Skeletal muscle tissue (tissue), 4 donors: Measurements from ENCODE around the gene ADCYAP1R1. TPM values are rescaled to one million over a fixed set of nuclear protein-coding genes. Genes with fewer than 3 reads are reported as not detected.

Experiments used
- H3K27ac ChIP-seq: one replicate; pipeline ENCODE4 v1.7.0; 2013; ENCODE audit warnings: mild to moderate bottlenecking, low read depth, low read length, inconsistent platforms
- H3K27me3 ChIP-seq, 3 donors: one replicate each; pipeline ENCODE4 v1.7.0; 2013; ENCODE audit warnings: low read length in 3 of 3; ENCODE audit not compliant: control insufficient read depth in 3 of 3, insufficient read depth in 3 of 3
- H3K36me3 ChIP-seq, 3 donors: one replicate each; pipeline ENCODE4 v1.7.0; 2013; ENCODE audit warnings: low read length in 3 of 3; ENCODE audit not compliant: control insufficient read depth in 3 of 3, insufficient read depth in 3 of 3
- H3K4me1 ChIP-seq, 3 donors: one replicate each; pipeline ENCODE4 v1.7.0; 2013; ENCODE audit warnings: low read length in 3 of 3, mild to moderate bottlenecking in 3 of 3; ENCODE audit not compliant: control insufficient read depth in 3 of 3, insufficient read depth in 3 of 3
- H3K4me3 ChIP-seq, 3 donors: one replicate each; pipeline ENCODE4 v1.7.0; 2013; ENCODE audit warnings: low read length in 3 of 3
- H3K9ac ChIP-seq, 3 donors: one replicate each; pipeline ENCODE4 v1.7.0; 2013; ENCODE audit warnings: low read length in 3 of 3, mild to moderate bottlenecking in 3 of 3, moderate library complexity in 2 of 3, low read depth in 1 of 3
- H3K9me3 ChIP-seq, 3 donors: one replicate each; pipeline ENCODE4 v1.7.0; 2013; ENCODE audit warnings: low read length in 3 of 3; ENCODE audit not compliant: control insufficient read depth in 3 of 3
- total RNA-seq: library from RNA; depleted of rRNA; stranded (reverse); fragments of >200 nt; gene quantifications from one replicate; pipeline ENCODE4 v1.2.3, GENCODE V29; 2014
- donor health status: Osteomylitis.

Gene ADCYAP1R1
- total RNA-seq, 1 donor from 2014 or later: 7.8 TPM

DNA sequence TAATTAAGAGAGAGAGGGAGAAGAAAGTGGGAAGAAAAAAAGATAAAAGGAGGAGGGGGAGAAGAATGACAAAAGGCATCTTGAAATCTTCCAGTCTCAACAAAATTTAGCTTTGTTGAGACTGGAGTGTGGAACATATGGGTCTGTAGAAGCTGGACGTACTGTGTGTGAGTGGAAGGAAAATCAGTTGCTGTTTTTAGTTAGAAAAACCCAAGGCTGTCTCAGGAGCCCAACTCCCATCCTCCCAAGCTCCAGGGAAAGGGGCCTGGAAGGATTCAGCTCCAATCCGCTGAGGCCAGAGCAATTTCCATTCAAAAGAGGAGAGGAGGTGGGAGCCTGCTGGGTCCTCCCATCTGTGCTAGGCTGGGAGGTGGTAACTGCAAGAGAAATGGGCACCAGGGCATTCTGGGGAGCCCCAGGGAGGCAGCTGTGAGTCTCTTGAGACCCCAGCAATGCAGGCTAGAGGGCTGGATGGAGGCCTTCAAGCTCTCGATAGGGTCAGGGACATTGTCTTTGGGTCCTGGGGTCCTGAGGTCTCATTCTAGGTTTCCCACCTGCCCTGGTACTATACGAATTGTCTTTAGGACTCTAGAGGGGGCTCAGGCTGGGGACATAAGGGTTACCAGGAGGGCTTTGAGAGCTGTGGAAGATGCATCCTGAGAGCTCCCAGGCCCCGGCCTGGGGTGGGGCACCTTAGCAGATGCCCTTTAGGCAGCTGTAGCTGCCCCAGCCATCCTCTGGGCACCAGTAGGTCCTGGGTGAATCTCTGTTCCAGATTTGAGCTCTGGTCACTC lies 21.4 kb downstream of the ADCYAP1R1 start:
- H3K36me3 ChIP-seq: no peaks in the 10 kb centered on the region
- no peak overlapping the region for H3K4me3 ChIP-seq
- no peak overlapping the region for H3K27ac ChIP-seq

GRCh38 chr7:31074120-31074383 lies 21.9 kb downstream of the ADCYAP1R1 start:
- no peak overlapping the region for H3K27ac ChIP-seq

More for the DNA sequence above, 21.4 kb downstream of the ADCYAP1R1 start:
- no peak overlapping the region for H3K9ac ChIP-seq
- H3K4me1 ChIP-seq: peaks cover 0 to 9% (median 0%) of the 10 kb centered on the region in 3 donors
- no peaks in the 10 kb centered on the region for H3K9me3 ChIP-seq
- H3K27me3 ChIP-seq: peaks cover 0 to 6% (median 4%) of the 10 kb centered on the region in 3 donors

GRCh38 chr7:31074403-31075085 lies 22.4 kb downstream of the ADCYAP1R1 start:
- Histone ChIP-seq H3K9ac (no peak overlapping the region), H3K36me3 (no peaks in the 10 kb centered on the region), H3K9me3 (no peaks in the 10 kb centered on the region), H3K27me3 (peaks cover 3 to 6% (median 4%) of the 10 kb centered on the region in 3 donors), H3K4me3 (no peak overlapping the region), H3K4me1 (peaks cover 0 to 9% (median 0%) of the 10 kb centered on the region in 3 donors), H3K27ac (no peak overlapping the region)

More at GRCh38 chr7:31074120-31074383, 21.9 kb downstream of the ADCYAP1R1 start:
- Histone ChIP-seq H3K9me3 (no peaks in the 10 kb centered on the region), H3K36me3 (no peaks in the 10 kb centered on the region), H3K27me3 (peaks cover 0 to 6% (median 4%) of the 10 kb centered on the region in 3 donors), H3K9ac (no peak overlapping the region), H3K4me1 (peaks cover 0 to 9% (median 0%) of the 10 kb centered on the region in 3 donors), H3K4me3 (no peak overlapping the region)

GRCh38 chr7:31075086-31075405 lies 22.9 kb downstream of the ADCYAP1R1 start:
- H3K9me3 ChIP-seq: no peaks in the 10 kb centered on the region
- H3K36me3 ChIP-seq: no peaks in the 10 kb centered on the region
- H3K4me3 ChIP-seq: no peak overlapping the region
- H3K27ac ChIP-seq: no peak overlapping the region
- H3K4me1 ChIP-seq: peaks cover 0 to 9% (median 0%) of the 10 kb centered on the region in 3 donors
- H3K27me3 ChIP-seq: peaks cover 3 to 6% (median 4%) of the 10 kb centered on the region in 3 donors
- no peak overlapping the region for H3K9ac ChIP-seq

DNA sequence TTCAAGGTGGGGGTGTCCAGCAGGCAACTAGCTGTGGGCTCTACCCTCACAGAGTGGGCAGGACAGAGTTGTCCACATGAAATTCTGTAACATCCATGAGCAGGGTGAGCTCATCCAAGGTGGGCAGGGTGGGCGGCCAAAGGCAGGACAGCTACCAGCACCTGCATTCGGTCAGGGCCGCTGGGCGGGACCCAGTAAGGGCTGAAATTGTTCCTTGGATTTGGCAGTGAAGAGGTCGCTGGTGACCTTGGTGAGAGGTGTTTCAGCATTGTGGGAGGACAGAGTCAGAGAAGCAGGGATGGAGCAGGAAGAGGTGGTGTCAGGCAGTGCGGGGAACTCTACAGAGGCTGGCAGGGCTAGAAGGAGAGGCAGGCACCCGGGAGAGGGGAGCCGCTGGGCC lies 23.9 kb downstream of the ADCYAP1R1 start:
- no peaks in the 10 kb centered on the region for H3K9me3 ChIP-seq
- peaks cover 4 to 6% (median 6%) of the 10 kb centered on the region in 3 donors for H3K27me3 ChIP-seq
- no peak overlapping the region for H3K9ac ChIP-seq
- peaks cover 0 to 9% (median 0%) of the 10 kb centered on the region in 3 donors for H3K4me1 ChIP-seq
- H3K4me3 ChIP-seq: no peak overlapping the region
- H3K36me3 ChIP-seq: no peaks in the 10 kb centered on the region
- no peak overlapping the region for H3K27ac ChIP-seq

- no peak overlapping the region for H3K4me3 ChIP-seq
- peaks cover 0 to 9% (median 0%) of the 10 kb centered on the region in 3 donors for H3K4me1 ChIP-seq
- peaks cover 4 to 8% (median 6%) of the 10 kb centered on the region in 3 donors for H3K27me3 ChIP-seq
- H3K27ac ChIP-seq: no peak overlapping the region
- no peaks in the 10 kb centered on the region for H3K9me3 ChIP-seq
- no peak overlapping the region for H3K9ac ChIP-seq
- no peaks in the 10 kb centered on the region for H3K36me3 ChIP-seq
Measured at GRCh38 chr7:31076641-31077310, 24.7 kb downstream of the ADCYAP1R1 start.

DNA sequence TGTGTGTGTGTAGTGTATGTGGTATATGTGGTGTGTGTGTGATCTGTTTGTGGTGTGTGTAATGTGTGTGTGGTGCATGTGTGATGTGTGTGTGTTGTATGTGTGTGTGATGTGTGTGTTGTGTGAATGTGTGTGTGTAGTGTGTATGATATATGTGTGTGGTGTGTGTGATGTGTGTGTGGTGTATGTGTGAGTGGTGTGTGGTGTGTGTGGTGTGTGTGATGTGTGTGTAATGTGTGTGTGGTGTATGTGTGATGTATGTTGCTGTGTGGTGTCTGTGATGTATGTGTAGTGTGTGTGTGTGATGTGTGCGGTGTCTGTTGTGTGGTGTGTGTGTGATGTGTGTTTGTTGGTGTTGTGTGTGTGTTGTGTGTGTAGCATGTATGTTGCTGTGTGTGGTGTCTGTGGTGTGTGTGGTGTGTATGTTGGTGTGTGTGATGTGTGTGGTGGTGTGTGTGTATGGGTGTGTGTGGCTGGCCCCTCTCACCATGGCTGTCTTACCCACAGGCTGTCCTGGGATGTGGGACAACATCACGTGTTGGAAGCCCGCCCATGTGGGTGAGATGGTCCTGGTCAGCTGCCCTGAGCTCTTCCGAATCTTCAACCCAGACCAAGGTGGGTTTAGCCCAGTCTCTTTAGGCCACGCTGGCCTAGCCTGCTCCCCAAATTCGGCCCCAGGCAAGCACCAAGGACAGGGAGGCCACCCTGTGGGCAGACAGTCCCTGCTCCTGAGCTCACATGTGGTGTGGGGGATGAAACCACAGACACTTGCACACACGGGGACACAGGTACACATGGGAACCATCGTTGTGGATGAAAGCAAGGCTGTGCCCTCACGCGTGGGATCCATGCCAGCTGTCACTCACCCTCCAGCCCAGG lies 25.6 kb downstream of the ADCYAP1R1 start:
- H3K27me3 ChIP-seq: peaks cover 4 to 8% (median 6%) of the 10 kb centered on the region in 3 donors
- no peak overlapping the region for H3K9ac ChIP-seq
- no peak overlapping the region for H3K4me3 ChIP-seq
- peaks cover 0 to 13% (median 0%) of the 10 kb centered on the region in 3 donors for H3K4me1 ChIP-seq
- no peak overlapping the region for H3K27ac ChIP-seq
- H3K9me3 ChIP-seq: no peaks in the 10 kb centered on the region
- H3K36me3 ChIP-seq: no peaks in the 10 kb centered on the region

- no peak overlapping the region for H3K27ac ChIP-seq
- H3K27me3 ChIP-seq: peaks cover 4 to 8% (median 4%) of the 10 kb centered on the region in 3 donors
- no peaks in the 10 kb centered on the region for H3K9me3 ChIP-seq
- H3K4me1 ChIP-seq: peaks cover 0 to 13% (median 0%) of the 10 kb centered on the region in 3 donors
- no peaks in the 10 kb centered on the region for H3K36me3 ChIP-seq
- H3K9ac ChIP-seq: no peak overlapping the region
- no peak overlapping the region for H3K4me3 ChIP-seq
Measured at GRCh38 chr7:31078363-31078990, 26.4 kb downstream of the ADCYAP1R1 start.

DNA sequence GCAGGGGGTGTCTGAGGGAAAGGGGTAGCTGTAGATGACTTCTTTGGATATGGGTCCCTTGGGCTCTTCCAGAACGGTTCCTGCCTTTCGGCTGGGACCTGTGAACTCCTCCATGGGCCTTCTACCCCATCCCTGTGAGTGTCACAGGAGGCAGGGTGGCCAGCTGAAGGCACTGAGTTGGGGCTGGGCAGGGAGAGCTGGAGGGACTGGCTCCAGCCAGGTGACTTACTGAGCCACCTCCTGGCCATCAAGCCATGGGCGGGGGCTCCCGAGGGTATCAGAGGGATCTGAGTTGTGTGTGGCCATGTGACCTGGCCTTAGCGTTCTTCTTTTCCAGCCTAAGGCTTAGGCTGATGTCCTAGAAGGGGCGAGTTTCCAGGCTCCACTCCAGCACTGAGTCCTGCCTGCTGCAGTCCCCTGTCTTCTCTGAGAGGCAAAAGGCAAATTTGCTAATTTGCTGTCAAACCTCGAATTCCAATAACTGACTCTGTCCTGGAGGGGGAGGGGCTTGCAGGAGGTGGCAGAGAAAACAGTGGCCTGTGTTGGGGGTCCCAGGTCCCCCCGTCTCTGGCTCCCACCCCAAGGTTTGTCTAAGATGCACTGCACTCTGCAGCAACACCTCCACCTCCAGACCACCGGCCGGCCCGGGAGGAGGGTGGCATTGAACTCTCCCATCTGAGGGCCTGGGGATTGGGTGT lies 27.2 kb downstream of the ADCYAP1R1 start:
- Histone ChIP-seq H3K4me3 (no peak overlapping the region), H3K4me1 (peaks cover 0 to 11% (median 0%) of the 10 kb centered on the region in 3 donors), H3K9ac (no peak overlapping the region), H3K27me3 (peaks cover 3 to 8% (median 4%) of the 10 kb centered on the region in 3 donors), H3K9me3 (no peaks in the 10 kb centered on the region), H3K27ac (no peak overlapping the region), H3K36me3 (no peaks in the 10 kb centered on the region)
